Measurements from ENCODE around the gene ACADL.

The ACADL gene

DNA sequence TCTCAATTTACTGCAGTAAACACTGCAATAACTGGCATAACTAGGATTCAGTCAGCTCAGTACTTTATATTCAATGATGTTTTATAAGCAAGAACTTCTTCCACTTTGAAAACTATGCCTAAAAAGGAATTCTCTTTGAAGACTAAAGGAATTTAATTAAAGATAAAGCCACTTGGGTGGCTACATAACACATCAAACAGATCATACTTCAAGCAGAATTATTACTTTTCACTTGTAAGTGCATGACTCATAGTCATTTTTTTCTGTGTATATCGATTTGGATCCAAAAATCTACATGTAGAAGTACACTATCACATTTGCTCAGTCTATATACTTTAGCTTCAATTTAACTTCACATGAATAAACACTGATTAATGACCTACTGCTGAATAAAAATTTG lies 58.0 kb downstream of the ACADL start:
- no peak for DNase-seq

DNA sequence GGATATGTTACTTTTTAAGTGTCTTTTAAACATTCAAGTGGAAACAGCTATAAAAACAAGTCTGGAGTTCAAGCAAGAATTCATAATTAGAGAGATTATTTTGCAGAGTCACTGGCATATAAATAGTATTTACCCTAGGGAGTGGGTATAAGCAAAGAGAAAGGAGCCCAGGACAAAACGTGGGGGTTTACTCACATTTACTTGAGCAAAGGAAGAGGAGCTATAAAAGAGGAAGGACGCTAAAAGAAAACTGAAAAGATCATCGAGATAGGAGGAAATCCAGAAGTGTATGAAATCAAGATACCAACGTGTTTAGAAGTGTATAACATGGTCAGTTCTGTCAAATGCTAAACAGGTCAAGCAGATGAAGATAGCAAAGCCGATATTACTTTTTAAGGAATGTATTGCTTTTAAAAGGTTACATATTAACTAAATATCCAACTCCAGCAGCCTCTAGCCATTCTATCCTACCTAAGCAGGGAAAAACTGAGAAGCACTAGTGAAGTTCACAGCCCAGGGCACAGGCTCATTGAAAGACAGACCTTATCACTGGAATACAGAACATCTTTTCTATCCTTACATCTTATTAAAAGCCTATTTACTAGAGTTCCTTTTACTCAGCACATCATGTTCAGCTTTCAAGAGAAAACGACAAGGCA lies 62.7 kb downstream of the ACADL start:
- no peak for DNase-seq

GRCh38 chr2:210159059-210159458 lies 66.2 kb downstream of the ACADL start:
- no peak for DNase-seq

DNA sequence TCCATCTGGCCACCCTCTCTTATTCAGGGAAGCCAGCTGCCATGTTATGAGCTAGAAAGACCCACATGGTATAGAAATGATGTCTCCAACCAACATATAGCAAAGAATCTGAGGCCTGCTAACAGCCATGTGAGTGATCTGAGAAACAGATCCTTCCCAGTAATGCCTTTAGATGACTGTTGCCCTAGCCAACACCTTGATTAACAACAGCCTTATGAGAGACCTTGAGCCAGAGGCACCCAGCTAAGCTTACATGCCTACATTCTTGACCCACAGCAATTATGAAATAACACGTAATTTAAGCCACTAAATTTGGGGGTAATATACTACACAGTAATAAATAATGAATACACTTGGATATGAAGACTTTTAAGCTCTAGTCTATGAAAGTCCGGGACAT lies 67.0 kb downstream of the ACADL start:
- no peak for DNase-seq

GRCh38 chr2:210157526-210157925 lies 67.7 kb downstream of the ACADL start:
- no peak for DNase-seq

GRCh38 chr2:210147614-210148013 lies 77.6 kb downstream of the ACADL start:
- no peak for DNase-seq
